ENCODE results near the gene GNAI1.

GNAI1 gene

DNA sequence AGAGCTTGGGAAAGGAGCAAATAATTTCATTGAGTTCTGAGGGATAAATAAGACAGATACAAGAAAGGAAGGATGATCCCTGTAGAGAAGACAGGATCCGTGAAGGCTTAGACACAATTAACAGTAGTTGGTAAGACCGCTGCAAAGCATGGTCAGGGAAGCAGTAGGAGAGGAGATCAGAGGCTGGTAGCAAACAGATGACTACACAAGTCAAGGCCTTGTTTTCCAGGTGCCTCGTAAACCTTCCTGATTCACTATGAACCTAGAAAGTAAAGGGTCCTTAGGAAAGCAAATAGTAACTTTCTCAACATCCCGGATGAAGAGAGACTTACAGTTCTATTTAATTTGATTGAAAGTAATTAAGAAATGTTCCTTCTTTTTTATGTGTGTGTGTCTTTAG is 118.6 kb downstream of the GNAI1 start:
- DNase-seq (ENCODE audit: low read depth), result no peak

DNA sequence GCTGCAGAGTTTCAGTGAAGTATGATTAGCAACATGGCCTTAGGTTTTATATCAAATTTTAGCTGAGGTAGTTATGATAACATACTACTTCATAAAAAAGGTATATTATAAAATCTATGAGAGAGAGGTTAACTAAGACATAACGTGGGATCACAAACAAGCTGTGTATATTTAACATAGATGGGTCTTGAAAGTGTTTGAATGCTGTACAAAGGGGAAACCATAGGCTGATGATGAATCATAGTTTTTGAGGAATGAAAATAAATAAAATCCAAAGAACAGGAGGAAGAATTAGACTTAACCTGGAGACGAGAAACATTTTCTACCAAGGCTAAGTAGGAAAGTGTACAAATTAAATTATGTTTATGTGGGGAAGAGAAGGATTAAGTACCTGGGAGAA is 119.0 kb downstream of the GNAI1 start:
- no peak for DNase-seq (ENCODE audit: low read depth)

DNA sequence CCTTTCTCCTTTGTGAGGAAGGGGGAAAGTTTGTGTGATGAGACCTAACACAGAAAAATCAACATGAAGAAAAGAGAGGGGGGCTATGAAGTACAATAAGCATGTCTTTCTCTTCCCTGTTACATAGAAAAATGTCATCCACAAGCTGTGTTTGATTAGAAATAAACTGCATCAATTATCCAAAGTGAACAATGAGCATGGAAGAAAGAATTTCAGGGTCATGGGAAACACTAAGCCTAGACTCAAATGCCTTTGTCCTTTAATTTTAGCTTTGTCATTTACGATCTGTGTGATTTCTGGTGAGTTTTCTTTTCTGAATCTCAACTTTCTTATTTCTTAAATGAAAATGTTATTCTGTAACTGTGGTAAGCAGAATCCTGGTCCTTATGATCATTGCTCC is 121.0 kb downstream of the GNAI1 start:
- no peak for DNase-seq (ENCODE audit: low read depth)

DNA sequence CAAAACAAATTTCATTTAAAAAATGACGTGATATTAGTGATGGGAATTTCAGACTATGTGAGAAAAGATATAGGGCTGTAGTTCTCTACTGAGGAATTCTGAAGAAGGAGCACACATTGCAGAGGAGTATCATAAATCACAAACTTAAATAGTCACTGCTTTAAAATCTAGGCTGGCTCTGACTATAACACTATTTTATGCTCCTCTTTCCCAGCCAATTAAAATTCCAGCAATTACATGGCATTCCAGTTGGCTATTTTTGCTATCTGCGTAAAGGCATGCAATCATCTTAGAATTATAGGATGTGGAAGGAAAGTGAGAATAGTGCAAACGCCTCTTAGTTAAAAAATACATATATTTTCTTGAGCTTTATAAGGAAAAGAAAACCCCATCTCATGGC is 123.1 kb downstream of the GNAI1 start:
- DNase-seq (ENCODE audit: low read depth), result no peak

DNA sequence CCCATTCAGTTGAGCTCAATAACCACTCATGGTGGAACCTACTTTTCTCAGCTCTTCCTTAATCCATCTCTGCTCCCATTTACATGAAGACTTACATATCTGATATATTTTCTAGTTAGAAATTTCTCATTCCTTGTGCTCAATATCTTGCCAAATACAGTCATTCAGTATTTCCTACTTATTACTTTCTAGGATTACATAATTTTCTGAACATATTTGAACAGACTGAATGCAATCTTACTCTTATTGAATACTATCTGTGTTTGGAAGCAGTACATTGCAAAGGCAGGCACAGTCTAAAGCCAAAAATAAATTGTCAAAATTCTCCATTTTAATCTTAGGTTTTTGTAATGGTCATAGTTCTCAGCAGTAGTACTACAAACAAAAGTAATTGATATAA is 126.0 kb downstream of the GNAI1 start:
- DNase-seq (ENCODE audit: low read depth), result no peak

DNA sequence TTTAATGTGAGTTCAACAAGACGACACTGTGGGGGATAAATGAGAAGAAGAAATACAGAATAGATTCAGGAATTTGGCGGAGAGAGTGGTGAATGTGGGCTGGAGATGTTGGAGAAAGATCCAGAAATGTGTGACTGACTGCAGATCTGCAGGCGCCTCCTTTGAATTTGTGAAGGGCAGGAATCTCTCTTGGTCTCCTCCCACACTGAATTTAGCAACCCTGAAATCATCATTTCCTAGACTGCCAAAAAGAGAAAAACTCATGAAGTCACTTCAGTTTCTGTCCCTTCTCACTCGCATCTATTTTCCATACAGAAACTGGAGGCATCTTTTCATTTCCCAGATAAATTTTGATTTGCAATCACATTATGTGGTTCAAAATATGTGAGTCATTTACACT is 128.7 kb downstream of the GNAI1 start:
- DNase-seq (ENCODE audit: low read depth), result no peak

DNA sequence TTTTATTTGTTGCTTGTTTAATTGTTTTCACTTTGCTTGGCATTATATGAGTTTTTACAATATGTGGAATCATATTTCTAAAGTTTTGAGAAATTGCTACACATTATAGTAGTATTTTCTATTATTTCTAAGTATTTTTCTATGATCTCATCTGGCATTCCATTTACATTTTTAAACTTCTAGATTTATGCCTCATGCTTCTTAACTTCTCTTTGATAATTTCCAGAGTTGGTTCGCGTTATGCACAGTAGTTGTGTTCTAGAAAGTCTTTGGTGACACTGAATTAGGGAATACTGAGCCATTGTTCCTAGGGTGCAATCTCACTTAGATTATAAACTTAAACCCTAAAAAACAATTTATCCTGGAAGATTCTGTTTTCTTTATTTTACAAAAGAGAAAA is 129.2 kb downstream of the GNAI1 start:
- no peak for DNase-seq (ENCODE audit: low read depth)

DNA sequence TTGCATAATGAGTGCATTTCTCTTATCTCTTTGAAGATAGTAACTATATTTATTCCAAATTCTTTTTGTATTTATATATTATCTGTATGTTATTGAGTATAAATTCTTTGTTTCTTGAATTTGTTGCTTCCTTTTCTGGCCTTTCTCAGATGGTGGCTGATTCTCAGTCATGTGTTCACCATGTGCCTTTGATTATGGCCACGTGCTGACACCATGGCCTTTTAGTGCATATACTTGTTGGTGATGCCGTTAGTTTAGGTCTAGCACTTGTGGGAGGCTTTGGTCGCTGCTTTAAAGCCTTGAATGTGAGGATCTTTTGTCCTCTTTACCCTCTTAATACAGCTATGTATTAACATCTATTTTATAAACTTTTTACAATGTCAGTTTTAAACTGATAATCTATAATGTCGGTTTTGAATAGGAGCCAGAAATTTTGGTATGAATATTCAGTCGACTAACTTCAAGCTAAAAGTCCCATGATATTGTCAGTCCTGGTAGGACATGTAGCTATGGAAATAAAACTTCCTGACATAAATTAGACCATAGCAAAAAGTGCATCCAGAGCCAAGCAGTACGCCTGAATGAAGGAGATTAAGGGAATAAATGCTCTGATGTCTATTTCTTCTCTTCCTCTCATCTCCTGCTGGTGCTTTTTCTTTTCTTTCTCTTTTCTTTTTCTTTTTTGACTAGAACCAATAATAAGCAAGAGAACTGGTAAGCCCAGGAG is 130.3 kb downstream of the GNAI1 start:
- no peak for DNase-seq (ENCODE audit: low read depth)

DNA sequence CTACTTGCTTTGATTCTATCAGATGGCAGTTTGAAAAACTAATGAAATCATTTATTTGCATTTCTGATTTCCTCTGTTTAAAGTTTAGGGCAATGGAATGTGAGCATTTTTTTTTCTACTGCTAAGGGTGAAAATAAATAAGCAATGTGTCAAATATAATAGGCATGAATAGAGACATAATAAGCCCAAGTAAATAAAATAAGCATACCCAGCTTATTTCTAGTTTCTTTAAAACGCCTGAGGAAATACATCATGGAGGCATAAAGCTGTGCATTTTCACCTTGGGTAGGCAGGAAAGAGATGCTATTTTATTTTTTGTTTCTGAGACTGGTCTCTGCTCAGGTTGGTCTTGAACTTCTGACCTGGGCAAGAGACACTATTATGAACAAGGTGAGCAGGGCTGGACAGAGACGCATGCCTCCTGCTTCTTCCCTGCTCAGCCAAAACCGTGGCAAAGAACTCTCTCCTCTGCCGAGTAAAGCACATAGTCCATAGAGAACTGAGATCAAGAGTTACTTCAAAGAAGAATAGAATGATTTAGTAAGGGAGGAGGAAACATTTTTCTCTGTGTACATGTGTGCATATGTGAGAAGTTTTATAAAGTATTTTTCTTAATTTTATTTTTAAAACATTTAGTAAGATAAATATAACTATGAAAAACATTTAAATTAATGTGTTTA is 138.1 kb downstream of the GNAI1 start:
- DNase-seq (ENCODE audit: low read depth), result no peak

DNA sequence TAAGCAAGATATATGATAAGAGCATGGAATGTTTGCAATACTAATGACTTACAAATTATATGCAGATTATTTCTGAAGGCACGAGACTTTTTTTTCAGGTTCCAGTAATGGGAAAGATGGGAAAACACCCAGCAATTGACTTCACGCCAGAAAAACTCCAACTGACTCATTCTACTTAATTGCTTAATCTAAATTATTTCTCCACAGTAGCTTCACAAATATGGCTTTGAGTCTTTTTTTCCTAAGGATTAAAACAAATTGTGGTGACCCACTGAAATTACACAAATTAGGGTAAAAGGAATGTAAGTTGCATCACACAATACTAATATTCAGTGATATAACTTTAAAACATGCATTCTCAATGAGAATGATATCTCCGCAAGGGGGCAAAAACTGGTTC is 138.7 kb downstream of the GNAI1 start:
- no peak for DNase-seq (ENCODE audit: low read depth)

DNA sequence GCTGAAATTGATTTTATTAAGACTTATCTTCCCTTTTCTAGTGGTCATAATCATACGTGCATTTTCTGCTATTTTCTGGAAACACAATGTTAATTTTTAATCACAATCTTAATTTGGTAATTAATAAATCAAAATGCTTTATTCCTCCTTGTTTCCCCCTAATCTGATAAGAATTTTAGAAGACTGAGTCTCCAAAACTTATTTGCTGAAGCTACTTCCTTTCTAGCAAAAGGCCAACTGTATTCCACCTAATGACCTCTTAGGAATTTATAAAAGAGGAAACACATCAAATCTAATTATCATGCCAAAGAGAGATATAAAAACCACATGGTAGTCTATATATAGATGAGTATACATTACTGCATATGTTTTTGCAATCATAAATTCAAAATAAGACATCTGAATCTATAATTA is 140.6 kb downstream of the GNAI1 start:
- DNase-seq (ENCODE audit: low read depth), result no peak
